RWPE1 (cell line): ENCODE results near the gene LRP1B.

Source experiments
- CTCF ChIA-PET: fragments of 350-600 bp; sonication (Branson Sonifier 250); formaldehyde crosslinking; extraction: SDS; loops from one replicate; lab custom pipeline; 2021; lab: Yijun Ruan, JAX
- POLR2A ChIA-PET: fragments of 400-600 bp; formaldehyde crosslinking; extraction: SDS; loops from one replicate; lab custom pipeline; 2020; ENCODE audit warnings: antibody characterized with exemption; ENCODE audit not compliant: low non-redundant PET; lab: Yijun Ruan, JAX
- DNase-seq: peaks from one replicate; pipeline ENCODE4 v3.0.0; 2012; ENCODE audit warnings: low spot score
- H3K27ac ChIP-seq: fragments of 450-650 bp; 2 replicates; pipeline ENCODE4 v1.5.1; 2017
- CTCF ChIP-seq: fragments of 450-650 bp; conservative IDR thresholded peaks from 2 replicates; pipeline ENCODE4 v1.5.1; 2017; ENCODE audit warnings: low read depth, mild to moderate bottlenecking

Gene LRP1B

DNA sequence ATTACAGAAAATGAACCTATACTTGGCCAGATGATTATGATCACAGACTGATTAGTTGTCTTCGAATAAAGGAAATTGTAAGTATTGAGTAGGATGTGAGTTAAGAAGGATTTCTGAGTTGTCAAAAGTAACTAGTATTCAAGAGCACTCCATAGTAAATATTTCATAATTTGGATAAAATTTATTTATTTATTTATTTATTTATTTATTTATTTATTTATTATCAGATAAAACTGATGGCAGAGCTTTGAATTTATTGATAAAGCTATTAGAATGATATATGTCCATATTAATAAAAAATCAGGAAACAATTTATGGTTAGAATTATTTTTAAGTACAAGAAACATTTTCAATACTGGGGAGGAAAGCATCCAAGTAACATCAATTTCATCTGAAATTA is 1634.1 kb downstream of the LRP1B start:
- no peak for TF ChIP-seq CTCF
- no peak overlapping the region for H3K27ac ChIP-seq
- CTCF ChIA-PET: interaction anchor here (0.7 kb wide), 1 partner anchor 1568 kb away, joined by 4 read pairs; no protein-coding TSS in a partner anchor
- POLR2A ChIA-PET: no interaction called here
- DNase-seq: no peak

GRCh38 chr2:140491876-140492275 is 1638.9 kb downstream of the LRP1B start:
- H3K27ac ChIP-seq: no peak overlapping the region
- ChIA-PET CTCF (no interaction called here), POLR2A (no interaction called here)
- DNase-seq: no peak
- TF ChIP-seq CTCF: no peak

- DNase-seq: no peak
- no peak overlapping the region for H3K27ac ChIP-seq
- no peak for TF ChIP-seq CTCF
- CTCF ChIA-PET: no interaction called here
- POLR2A ChIA-PET: no interaction called here
Measured at GRCh38 chr2:140489193-140489592, 1641.6 kb downstream of the LRP1B start.

DNA sequence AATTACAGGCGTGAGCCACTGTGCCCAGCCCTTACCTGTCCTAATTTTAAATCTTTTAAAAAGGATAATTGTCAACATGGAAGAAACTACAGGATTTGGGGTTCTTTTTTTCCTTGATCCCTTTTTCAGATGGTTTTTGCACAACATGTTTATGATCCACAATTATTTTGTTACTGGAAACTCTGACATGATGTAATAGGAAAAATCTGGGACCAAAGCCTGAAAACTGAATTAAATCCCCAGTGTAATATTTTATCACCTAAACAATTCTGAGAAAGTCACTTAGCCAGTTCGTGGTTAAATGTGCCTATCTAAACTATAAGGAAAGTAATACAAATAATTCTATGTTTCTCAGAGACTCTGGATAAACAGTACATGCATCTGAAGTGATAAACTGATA is 1649.7 kb downstream of the LRP1B start:
- CTCF ChIA-PET: no interaction called here

DNA sequence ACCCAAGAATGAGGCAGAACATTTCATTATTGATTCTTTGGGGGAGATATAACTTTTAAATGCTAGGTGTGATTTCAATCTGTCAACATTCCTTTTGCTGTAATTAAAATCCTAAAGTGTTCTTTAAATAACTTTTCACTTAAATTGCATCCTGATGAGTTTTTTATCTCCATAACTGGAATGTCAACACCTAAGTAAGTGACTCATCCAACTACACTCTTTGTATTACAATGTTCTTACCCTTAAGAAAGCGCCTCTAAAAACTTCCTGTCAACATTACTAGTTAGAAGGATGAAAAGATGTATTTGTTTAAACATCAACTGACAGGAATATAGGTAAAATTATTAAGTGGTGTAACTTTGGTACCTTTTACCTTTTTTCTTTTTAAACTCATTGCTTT is 1657.0 kb downstream of the LRP1B start:
- POLR2A ChIA-PET: no interaction called here
- TF ChIP-seq CTCF: no peak
- CTCF ChIA-PET: interaction anchor here (0.5 kb wide), 1 partner anchor 741 kb away, joined by 3 read pairs; no protein-coding TSS in a partner anchor

More for the DNA sequence above, 1649.7 kb downstream of the LRP1B start:
- no peak for TF ChIP-seq CTCF
- no peak for DNase-seq
- H3K27ac ChIP-seq: no peak overlapping the region
- POLR2A ChIA-PET: no interaction called here

DNA sequence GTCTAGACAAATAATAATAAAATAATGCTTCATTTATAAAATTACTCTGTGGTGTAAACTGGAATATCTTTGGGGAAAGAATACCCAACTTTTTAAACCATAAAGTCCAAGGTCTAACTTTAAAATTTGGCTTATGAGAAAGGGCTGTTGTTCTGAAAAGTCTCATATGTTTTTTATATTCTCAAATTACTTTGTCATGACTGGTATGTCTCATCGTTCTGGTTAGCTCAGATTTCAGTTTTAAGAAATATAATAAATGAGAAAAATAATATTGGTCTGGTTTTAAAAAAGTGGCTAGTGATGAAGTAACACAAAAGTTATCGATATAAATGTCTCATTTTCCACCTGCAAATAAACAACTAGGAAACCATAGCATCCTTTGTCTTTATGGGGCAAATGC is 1658.1 kb downstream of the LRP1B start:
- no peak overlapping the region for H3K27ac ChIP-seq
- no peak for DNase-seq
- TF ChIP-seq CTCF: no peak
- ChIA-PET POLR2A (no interaction called here), CTCF (no interaction called here)

More for the DNA sequence above, 1657.0 kb downstream of the LRP1B start:
- DNase-seq: peak; percentile 2
- H3K27ac ChIP-seq: no peak overlapping the region
